ENCODE results near the gene CTSE.

Gene CTSE

DNA sequence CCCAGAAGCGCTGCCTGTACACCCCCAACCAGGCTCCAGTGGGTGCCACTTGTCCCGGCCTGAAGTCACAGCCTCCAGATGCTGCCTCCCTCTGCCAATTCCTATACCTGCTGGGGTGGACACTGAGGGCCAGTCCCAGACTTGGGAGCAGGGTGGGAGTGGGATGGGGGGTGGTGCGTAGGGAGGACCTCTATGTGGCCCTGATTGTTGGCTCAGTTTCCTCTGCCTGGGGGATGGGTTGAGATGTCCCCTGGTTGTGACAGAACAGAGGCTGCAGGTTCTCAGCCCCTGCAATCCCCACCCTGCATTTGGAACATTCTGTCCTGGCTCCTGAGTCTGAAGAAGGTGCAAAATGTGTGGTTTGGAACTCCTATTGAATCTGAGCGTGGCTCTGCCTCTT is 47.7 kb downstream of the CTSE start:
- in situ Hi-C loops (cut with MboI; ENCODE audit: low pct_unique_long_range_greater_than_20kb, low sequenced_read_pairs, unreplicated experiment), result no loop called here
- TF ChIP-seq CTCF (IDR thresholded peaks at IDR 0.05; ENCODE audit: extremely low read depth, insufficient read depth, missing control alignments), result no peak
- DNase-seq (ENCODE audit: low spot score), result no peak

DNA sequence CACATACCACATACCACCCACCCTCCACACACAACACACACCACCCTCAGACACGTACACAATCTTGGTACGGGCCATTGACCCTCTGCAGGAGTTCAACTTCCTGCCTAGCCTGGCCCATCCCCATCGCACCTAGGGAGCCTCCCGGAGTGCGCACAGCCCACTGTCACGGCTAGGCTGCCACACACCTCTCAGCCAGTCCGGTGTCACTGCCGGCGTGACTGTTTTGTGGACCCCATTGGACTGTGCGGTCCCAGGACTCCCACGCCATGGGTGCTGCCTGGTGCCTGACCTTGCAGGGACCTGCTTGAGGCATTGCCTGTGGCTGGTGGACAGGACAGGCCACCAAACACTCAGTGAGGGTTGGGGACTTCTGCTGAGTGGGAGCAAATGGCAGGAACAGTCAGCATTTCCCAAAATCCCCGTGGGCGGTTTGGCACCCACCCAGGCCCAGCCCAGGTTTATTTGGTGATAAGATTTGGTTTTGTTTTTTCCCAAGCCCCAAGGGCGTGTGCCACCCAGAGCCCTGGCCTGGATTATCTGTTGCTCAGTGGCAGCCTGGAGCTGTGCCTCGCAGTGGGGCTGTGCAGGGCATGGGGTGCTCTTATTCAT is 48.2 kb downstream of the CTSE start:
- no peak for DNase-seq (ENCODE audit: low spot score)
- in situ Hi-C loops (cut with MboI; ENCODE audit: low pct_unique_long_range_greater_than_20kb, low sequenced_read_pairs, unreplicated experiment), result no loop called here
- TF ChIP-seq CTCF (IDR thresholded peaks at IDR 0.05; ENCODE audit: extremely low read depth, insufficient read depth, missing control alignments), result no peak

DNA sequence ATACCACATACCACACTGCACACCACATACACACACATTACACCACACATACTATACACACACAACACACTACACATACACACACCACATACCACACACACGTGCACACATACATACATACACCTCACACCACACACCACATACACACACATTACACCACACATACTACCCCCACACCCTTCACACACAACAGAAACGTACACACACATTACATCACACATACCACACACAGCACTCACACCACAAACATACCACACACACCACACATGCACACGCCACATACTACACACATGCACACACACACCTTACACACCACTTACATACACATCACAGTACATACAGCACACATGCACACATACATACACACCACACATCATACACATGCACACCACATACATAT is 49.0 kb downstream of the CTSE start:
- in situ Hi-C loops (cut with MboI; ENCODE audit: low pct_unique_long_range_greater_than_20kb, low sequenced_read_pairs, unreplicated experiment), result no loop called here
- TF ChIP-seq CTCF (IDR thresholded peaks at IDR 0.05; ENCODE audit: extremely low read depth, insufficient read depth, missing control alignments), result no peak

GRCh38 chr1:205973377-205974232 is 50.1 kb downstream of the CTSE start:
- TF ChIP-seq CTCF (IDR thresholded peaks at IDR 0.05; ENCODE audit: extremely low read depth, insufficient read depth, missing control alignments), result no peak
- in situ Hi-C loops (cut with MboI; ENCODE audit: low pct_unique_long_range_greater_than_20kb, low sequenced_read_pairs, unreplicated experiment), result no loop called here
- no peak for DNase-seq (ENCODE audit: low spot score)

More for the DNA sequence above, 49.0 kb downstream of the CTSE start:
- DNase-seq (ENCODE audit: low spot score), result no peak

GRCh38 chr1:205972491-205973168 is 51.1 kb downstream of the CTSE start:
- no peak for TF ChIP-seq CTCF (IDR thresholded peaks at IDR 0.05; ENCODE audit: extremely low read depth, insufficient read depth, missing control alignments)
- in situ Hi-C loops (cut with MboI; ENCODE audit: low pct_unique_long_range_greater_than_20kb, low sequenced_read_pairs, unreplicated experiment), result no loop called here
- DNase-seq (ENCODE audit: low spot score), result no peak

DNA sequence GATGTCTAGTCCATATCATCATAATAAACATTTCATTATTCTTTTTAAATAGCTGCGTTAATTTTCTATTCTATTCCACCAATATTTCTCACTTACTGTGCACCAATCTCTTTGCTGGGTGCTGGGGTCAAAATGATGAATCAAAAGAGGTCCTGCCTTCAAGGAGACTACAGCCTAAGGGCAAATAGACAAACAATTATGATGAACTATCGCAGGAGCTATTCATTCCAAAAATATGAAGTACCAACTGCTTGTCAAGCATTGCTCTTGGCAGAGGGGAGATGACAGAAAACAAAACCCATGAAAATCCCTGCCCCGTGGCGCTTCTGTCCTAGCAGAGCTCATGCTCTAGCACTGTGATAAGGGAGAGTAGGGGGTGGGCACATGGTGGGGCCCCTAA is 51.6 kb downstream of the CTSE start:
- no peak for DNase-seq (ENCODE audit: low spot score)
- in situ Hi-C loops (cut with MboI; ENCODE audit: low pct_unique_long_range_greater_than_20kb, low sequenced_read_pairs, unreplicated experiment), result no loop called here
- TF ChIP-seq CTCF (IDR thresholded peaks at IDR 0.05; ENCODE audit: extremely low read depth, insufficient read depth, missing control alignments), result no peak
